H1 (cell line): Measurements from ENCODE around the gene ARHGAP8. TPM values are rescaled to one million over a fixed set of nuclear protein-coding genes. Genes with fewer than 3 reads are reported as not detected.
"Not testable (repeated sequence)": the region's sequence is repeated elsewhere in the genome, so short reads cannot be mapped to it uniquely, and the experiment has no call there.

Experiments
- CTCF ChIA-PET: fragments of 300-600 bp; sonication (Branson Sonifier 250); formaldehyde crosslinking; loops from one replicate; lab custom pipeline; 2021; ENCODE audit not compliant: partially characterized antibody; lab: Charles Lee
- POLR2A ChIA-PET: fragments of 300-600 bp; sonication (Branson Sonifier 250); formaldehyde crosslinking; loops from one replicate; lab custom pipeline; 2021; ENCODE audit warnings: inconsistent platforms; ENCODE audit not compliant: partially characterized antibody; lab: Charles Lee
- DNase-seq, 2 experiments: peaks; one replicate each; pipeline versions ENCODE4 v3.0.0 to v3.0.0-alpha.2; 2010 to 2022; ENCODE audit warnings: low spot score in 2 of 2, low read depth in 1 of 2, mixed read lengths in 1 of 2
- FAIRE-seq: peaks from 2 replicates; lab custom pipeline; 2011; peaks lifted over from hg19 to GRCh38; lab: Jason Lieb, UNC
- H2AFZ ChIP-seq: 2 replicates; pipeline ENCODE4 v1.8.1; 2012; ENCODE audit warnings: low read length, inconsistent platforms
- H2AK5ac ChIP-seq: 2 replicates; pipeline ENCODE4 v1.6.1; 2013; ENCODE audit warnings: low read depth, low read length
- H2BK120ac ChIP-seq: replicated peaks from 2 replicates; pipeline ENCODE3; 2013; ENCODE audit warnings: low read depth, low read length, inconsistent platforms
- H2BK12ac ChIP-seq: 2 replicates; pipeline ENCODE4 v1.6.1; 2013; ENCODE audit warnings: low read depth, low read length
- H2BK15ac ChIP-seq: 2 replicates; pipeline ENCODE4 v1.6.1; 2013; ENCODE audit warnings: low read length
- H2BK20ac ChIP-seq: 2 replicates; pipeline ENCODE4 v1.6.1; 2013; ENCODE audit warnings: low read length
- H2BK5ac ChIP-seq: 2 replicates; pipeline ENCODE4 v1.6.1; 2013; ENCODE audit warnings: low read depth, low read length
- H3K14ac ChIP-seq: 2 replicates; pipeline ENCODE4 v1.6.1; 2013; ENCODE audit warnings: inconsistent platforms; ENCODE audit not compliant: insufficient read length
- H3K18ac ChIP-seq: 2 replicates; pipeline ENCODE4 v1.6.1; 2013; ENCODE audit warnings: low read length; ENCODE audit errors: extremely low read depth
- H3K23ac ChIP-seq: 2 replicates; pipeline ENCODE4 v1.6.1; 2013; ENCODE audit warnings: inconsistent platforms; ENCODE audit not compliant: insufficient read length
- H3K23me2 ChIP-seq: 2 replicates; pipeline ENCODE4 v1.6.1; 2013; ENCODE audit warnings: low read depth, low read length
- H3K27ac ChIP-seq: 2 replicates; pipeline ENCODE4 v1.6.1; 2011; ENCODE audit warnings: low read depth, low read length, inconsistent platforms
- H3K27me3 ChIP-seq, 4 experiments: replicated peaks in 1 of 4; 1 replicate in 1 of 4; 2 replicates in 3 of 4; pipeline versions ENCODE4 v1.6.1 to v1.8.1; 2011 to 2013; ENCODE audit warnings: low read length in 3 of 4, mild to moderate bottlenecking in 3 of 4, inconsistent platforms in 2 of 4, mixed read lengths in 2 of 4, moderate library complexity in 1 of 4; ENCODE audit not compliant: control insufficient read depth in 3 of 4, insufficient read depth in 3 of 4; ENCODE audit errors: extremely low read depth in 1 of 4
- H3K36me3 ChIP-seq, 4 experiments: 2 replicates each; pipeline versions ENCODE4 v1.6.1 to v1.8.1; 2011 to 2013; ENCODE audit warnings: mild to moderate bottlenecking in 4 of 4, low read length in 3 of 4, moderate library complexity in 2 of 4, control low read depth in 1 of 4, inconsistent platforms in 1 of 4; ENCODE audit not compliant: insufficient read depth in 4 of 4, control insufficient read depth in 2 of 4
- H3K4ac ChIP-seq: replicated peaks from 2 replicates; pipeline ENCODE3; 2013; ENCODE audit warnings: low read length, low read depth, mixed read lengths, inconsistent platforms; ENCODE audit not compliant: insufficient read length
- H3K4me1 ChIP-seq, 4 experiments: replicated peaks in 1 of 4; 1 replicate in 1 of 4; 2 replicates in 3 of 4; pipeline versions ENCODE4 v1.6.1 to v1.8.1; 2011 to 2013; ENCODE audit warnings: low read length in 3 of 4, inconsistent platforms in 2 of 4, mixed read lengths in 1 of 4; ENCODE audit not compliant: insufficient read depth in 4 of 4, control insufficient read depth in 3 of 4
- H3K4me2 ChIP-seq, 2 experiments: 2 replicates each; pipeline versions ENCODE4 v1.6.1 to v1.8.1; 2011 to 2013; ENCODE audit warnings: low read depth in 2 of 2, low read length in 2 of 2, control low read depth in 1 of 2, inconsistent platforms in 1 of 2, mild to moderate bottlenecking in 1 of 2; ENCODE audit not compliant: insufficient read depth in 1 of 2
- H3K4me3 ChIP-seq, 4 experiments: fragments of 200-600, 300-600 bp in 1 of 4; sonication (generic), shearing (Covaris generic), sonication (Bioruptor Twin) in 1 of 4; 2 replicates each; pipeline versions ENCODE4 v1.5.1 to v1.8.1; 2011 to 2016; ENCODE audit warnings: low read length in 4 of 4, low read depth in 3 of 4, control low read depth in 2 of 4, inconsistent platforms in 2 of 4, mild to moderate bottlenecking in 2 of 4, mixed read lengths in 1 of 4, moderate library complexity in 1 of 4; ENCODE audit not compliant: insufficient read depth in 2 of 4; ENCODE audit errors: extremely low read depth in 1 of 4
- H3K56ac ChIP-seq: replicated peaks from 2 replicates; pipeline ENCODE3; 2013; ENCODE audit warnings: low read depth, mild to moderate bottlenecking, mixed read lengths, low read length, inconsistent platforms; ENCODE audit not compliant: insufficient read length
- H3K79me1 ChIP-seq: 2 replicates; pipeline ENCODE4 v1.6.1; 2013; ENCODE audit warnings: low read depth, low read length, control low read depth
- H3K79me2 ChIP-seq, 2 experiments: 2 replicates each; pipeline versions ENCODE4 v1.6.1 to v1.8.1; 2012 to 2013; ENCODE audit warnings: low read length in 2 of 2, mild to moderate bottlenecking in 2 of 2, inconsistent platforms in 1 of 2; ENCODE audit not compliant: insufficient read depth in 2 of 2, control insufficient read depth in 1 of 2
- H3K9ac ChIP-seq, 4 experiments: replicated peaks in 1 of 4; 1 replicate in 1 of 4; 2 replicates in 3 of 4; pipeline versions ENCODE4 v1.6.1 to v1.8.1; 2011 to 2013; ENCODE audit warnings: low read depth in 3 of 4, low read length in 3 of 4, control low read depth in 2 of 4, mild to moderate bottlenecking in 2 of 4, moderate library complexity in 2 of 4, inconsistent platforms in 1 of 4; ENCODE audit errors: extremely low read depth in 1 of 4
- H3K9me3 ChIP-seq, 2 experiments: 2 replicates each; pipeline versions ENCODE4 v1.6.1 to v1.8.1; 2012 to 2013; ENCODE audit warnings: mild to moderate bottlenecking in 2 of 2, moderate library complexity in 2 of 2, control low read depth in 1 of 2, inconsistent platforms in 1 of 2, low read depth in 1 of 2, low read length in 1 of 2, mixed read lengths in 1 of 2; ENCODE audit not compliant: insufficient read depth in 2 of 2
- H4K20me1 ChIP-seq, 2 experiments: replicated peaks in 1 of 2; 2 replicates each; pipeline versions ENCODE3 to v1.8.1; 2011 to 2013; ENCODE audit warnings: inconsistent platforms in 2 of 2, low read length in 2 of 2, mild to moderate bottlenecking in 1 of 2; ENCODE audit not compliant: insufficient read depth in 2 of 2, control insufficient read depth in 1 of 2
- H4K5ac ChIP-seq: 2 replicates; pipeline ENCODE4 v1.6.1; 2013; ENCODE audit warnings: low read length, low read depth, mixed read lengths, inconsistent platforms; ENCODE audit not compliant: insufficient read length
- H4K8ac ChIP-seq: 2 replicates; pipeline ENCODE4 v1.8.0; 2013; ENCODE audit warnings: mild to moderate bottlenecking, moderate library complexity, low read length, inconsistent platforms; ENCODE audit not compliant: insufficient read depth; ENCODE audit errors: extremely low read depth
- H4K91ac ChIP-seq: replicated peaks from 2 replicates; pipeline ENCODE3; 2013; ENCODE audit warnings: low read length, mixed read lengths, inconsistent platforms; ENCODE audit not compliant: insufficient read length
- WGBS, 2 experiments: shearing (Covaris generic) in 1 of 2; methylation state at CpG; one replicate each; pipeline versions ENCODE4 v1.1.6 to v1.1.7; 2013 to 2015; ENCODE audit warnings: low lambda C conversion rate in 2 of 2, mixed read lengths in 2 of 2, inconsistent platforms in 1 of 2, low coverage in 1 of 2, missing lambda C conversion rate in 1 of 2; ENCODE audit not compliant: insufficient replicate concordance in 2 of 2, insufficient coverage in 1 of 2, insufficient read length in 1 of 2; ENCODE audit errors: extremely low coverage in 1 of 2, missing lambda C conversion rate in 1 of 2; 5-methylcytosine and 5-hydroxymethylcytosine counted together
- polyA plus RNA-seq, 7 experiments: library from polyadenylated mRNA; depleted of rRNA in 3 of 7; stranded (reverse) in 5 of 7; unstranded in 2 of 7; fragments of >200 nt in 5 of 7; fragments of 200-250 nt in 2 of 7; gene quantifications; 1 replicate in 5 of 7; 2 replicates in 1 of 7; 4 replicates in 1 of 7; pipeline versions ENCODE4 v1.2.1 to v1.2.3, GENCODE V29; 2011 to 2013; ENCODE audit warnings: missing spikeins in 2 of 7, mixed read lengths in 2 of 7
- total RNA-seq: library from RNA; stranded (reverse); fragmentation: NEBNext Ultra II Directional; extraction: Animal tissue kit (Norgen Biotek cat#: 25700); gene quantifications from 2 replicates; pipeline ENCODE4 v1.2.1, GENCODE V29; 2021

Gene ARHGAP8
- total and polyA plus RNA-seq, 2 of the 8 experiments (the other 6 are each of a cell fraction or from before 2014, with no cell fraction given): 35.6 to 47.7 TPM

- H2BK20ac ChIP-seq, H3K9ac ChIP-seq, H2BK5ac ChIP-seq, H4K8ac ChIP-seq, H2BK120ac ChIP-seq, H2BK15ac ChIP-seq, H4K91ac ChIP-seq, H3K79me1 ChIP-seq, H4K5ac ChIP-seq, DNase-seq, H3K4me2 ChIP-seq, H3K4me3 ChIP-seq, H3K23me2 ChIP-seq, H3K4me1 ChIP-seq, H2AK5ac ChIP-seq, H3K14ac ChIP-seq, H3K18ac ChIP-seq, H4K20me1 ChIP-seq, H3K79me2 ChIP-seq, H2AFZ ChIP-seq, H3K56ac ChIP-seq, H3K4ac ChIP-seq, H3K9me3 ChIP-seq, H3K27me3 ChIP-seq, FAIRE-seq, H3K23ac ChIP-seq, H3K36me3 ChIP-seq, H2BK12ac ChIP-seq, H3K27ac ChIP-seq: not testable (repeated sequence)
- ChIA-PET CTCF (interaction anchor here (0.9 to 1.3 kb wide), 4 partner anchors 12 to 243 kb away, joined by 3 read pairs; no protein-coding TSS in a partner anchor), POLR2A (interaction anchor here (1.1 kb wide), 1 partner anchor 11 kb away, joined by 3 read pairs; no protein-coding TSS in a partner anchor)
- WGBS, 2 experiments: 91% methylated on average over 8 of the region's 8 CpGs; no CpG with 5 or more reads in 1 of the 2 experiments
Observed at GRCh38 chr22:44854641-44855040, 102.3 kb downstream of the ARHGAP8 start.
